ENCODE data around the gene ANKRD18A.
A peak's percentile ranks its signal among the peaks of the same experiment; 100 is the strongest.

The ANKRD18A gene

DNA sequence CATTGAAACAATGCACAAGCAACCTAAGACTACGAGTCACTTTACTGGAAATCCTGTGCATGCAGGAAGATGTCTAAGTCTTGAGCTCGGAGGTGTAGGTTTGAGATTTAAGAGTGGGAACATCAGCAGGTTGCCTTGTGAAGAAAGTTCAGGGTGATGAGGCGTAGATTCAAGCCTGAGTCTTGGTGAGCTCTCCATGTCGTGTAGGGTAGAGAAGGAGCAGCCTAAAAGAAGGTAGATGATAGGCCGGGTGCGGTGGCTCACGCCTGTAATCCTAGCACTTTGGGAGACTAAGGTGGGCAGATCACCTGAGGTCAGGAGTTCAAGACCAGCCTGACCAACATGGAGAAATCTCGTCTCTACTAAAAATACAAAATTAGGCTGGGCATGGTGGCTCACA, 30.2 kb upstream of the ANKRD18A start:
- H3K4me3 ChIP-seq = no peak overlapping the region
- no peak overlapping the region for H3K4me2 ChIP-seq
- peaks cover 0 to 19% (median 14%) of the 10 kb centered on the region in 10 experiments; a peak in 14 of 20 replicates for H3K4me1 ChIP-seq
- H3K27me3 ChIP-seq = no peaks in the 10 kb centered on the region
- no peak overlapping the region for H3K9ac ChIP-seq
- no peaks in the 10 kb centered on the region for H3K36me3 ChIP-seq
- no peaks in the 10 kb centered on the region for H4K20me1 ChIP-seq
- H3K27ac ChIP-seq = no peak overlapping the region
- peaks cover 0 to 10% (median 3%) of the 10 kb centered on the region in 11 experiments; a peak in 5 of 22 replicates for H3K9me3 ChIP-seq (replicated peaks in 1 of 11)
- no peak for TF ChIP-seq Cebpa-rat (IDR thresholded peaks at IDR 0.05)

DNA sequence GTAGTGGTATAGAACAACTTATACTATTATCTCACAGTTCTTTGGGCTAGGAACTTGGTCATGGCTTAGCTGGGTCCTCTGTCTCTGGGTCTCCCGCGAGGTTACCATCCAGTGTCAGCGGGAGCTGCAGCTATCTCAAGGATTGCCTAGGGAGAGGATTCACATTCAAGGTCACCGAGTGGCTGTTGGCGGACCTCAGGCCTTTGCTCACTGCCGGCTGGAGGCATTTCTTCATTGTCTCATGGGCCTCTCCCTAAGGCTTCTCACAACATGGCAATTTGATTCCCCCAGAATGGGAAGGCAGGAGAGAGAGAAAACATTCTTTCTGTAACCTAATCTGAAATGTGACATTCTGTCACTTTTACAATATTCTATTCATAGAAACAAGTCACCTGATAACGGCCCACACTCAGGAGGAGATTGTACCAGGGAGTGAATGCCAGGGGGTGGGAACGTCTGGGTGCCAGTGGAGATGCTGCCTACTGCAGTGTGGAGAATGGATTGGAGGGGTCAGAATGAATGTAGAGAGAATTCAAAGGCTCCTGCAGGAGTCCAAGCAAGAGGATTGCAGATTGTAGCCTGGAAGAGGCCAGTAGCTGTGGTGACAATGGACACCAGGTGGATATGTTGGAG, 29.5 kb upstream of the ANKRD18A start:
- Histone ChIP-seq H3K4me3 (no peak overlapping the region), H3K4me1 (peaks cover 0 to 19% (median 14%) of the 10 kb centered on the region in 10 experiments; a peak in 14 of 20 replicates), H3K27me3 (no peaks in the 10 kb centered on the region), H4K20me1 (no peaks in the 10 kb centered on the region), H3K9me3 (replicated peaks in 1 of 11) (peaks cover 0 to 10% (median 3%) of the 10 kb centered on the region in 11 experiments; a peak in 5 of 22 replicates), H3K36me3 (no peaks in the 10 kb centered on the region), H3K27ac (no peak overlapping the region), H3K4me2 (no peak overlapping the region), H3K9ac (no peak overlapping the region)
- no peak for TF ChIP-seq Cebpa-rat (IDR thresholded peaks at IDR 0.05)

DNA sequence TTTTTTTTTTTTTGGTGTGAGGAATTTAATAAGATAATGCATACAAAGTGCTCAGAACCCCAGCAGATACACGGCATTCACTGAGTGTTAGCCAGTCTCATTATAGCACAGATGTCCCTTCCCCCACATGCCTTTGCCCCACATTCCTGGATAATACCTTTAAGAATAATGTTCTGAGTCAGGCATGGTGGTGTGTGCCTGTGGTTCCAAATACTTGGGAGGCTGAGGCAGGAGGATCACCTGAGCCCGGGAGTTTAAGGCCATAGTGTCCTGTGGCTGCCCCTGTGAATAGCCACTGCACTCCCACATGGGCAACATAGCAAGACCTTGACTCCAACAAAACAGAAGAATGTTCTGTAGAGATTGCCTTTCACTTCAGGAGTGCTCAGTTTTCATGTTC, 24.2 kb upstream of the ANKRD18A start:
- peaks cover 0 to 8% (median 3%) of the 10 kb centered on the region in 11 experiments; a peak in 5 of 22 replicates for H3K9me3 ChIP-seq (replicated peaks in 1 of 11)
- no peaks in the 10 kb centered on the region for H3K36me3 ChIP-seq
- H3K9ac ChIP-seq = no peak overlapping the region
- no peak for TF ChIP-seq Cebpa-rat (IDR thresholded peaks at IDR 0.05)
- H4K20me1 ChIP-seq = no peaks in the 10 kb centered on the region
- H3K4me1 ChIP-seq = peaks cover 10 to 28% (median 25%) of the 10 kb centered on the region in 10 experiments
- peak overlapping the region in 6 of 11 experiments; percentile 76 to 96 (median 83); a peak in 5 of 22 replicates for H3K4me2 ChIP-seq
- H3K27me3 ChIP-seq = no peaks in the 10 kb centered on the region
- H3K4me3 ChIP-seq = no peak overlapping the region
- no peak overlapping the region for H3K27ac ChIP-seq

DNA sequence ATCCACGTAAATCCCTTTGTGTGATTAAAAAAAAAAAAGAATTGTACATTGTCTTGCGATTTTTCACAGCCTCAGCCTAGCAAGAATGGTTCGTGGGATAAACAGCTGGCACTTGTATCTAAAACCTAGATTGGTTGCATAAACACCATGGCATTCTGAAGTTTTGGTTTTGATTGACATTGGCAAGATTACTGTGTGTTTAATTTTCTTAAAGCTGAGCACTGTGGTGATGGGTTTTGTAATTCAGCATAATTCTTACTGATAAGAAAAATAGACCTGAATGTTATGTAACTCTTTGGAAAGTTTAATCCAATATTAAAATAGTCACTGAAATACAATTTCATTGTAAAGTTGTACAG, 23.4 kb upstream of the ANKRD18A start:
- Histone ChIP-seq H3K9ac (peak overlapping the region in 7 of 11 experiments; percentile 4 to 69 (median 64); a peak in 10 of 22 replicates), H3K27ac (peak overlapping the region in 6 of 11 experiments; percentile 16 to 71 (median 61); a peak in 10 of 22 replicates), H4K20me1 (no peaks in the 10 kb centered on the region), H3K27me3 (no peaks in the 10 kb centered on the region), H3K4me2 (peak overlapping the region; percentile 60 to 96 (median 83); a peak in 21 of 22 replicates), H3K36me3 (no peaks in the 10 kb centered on the region), H3K9me3 (replicated peaks in 1 of 11) (peaks cover 0 to 3% (median 0%) of the 10 kb centered on the region in 11 experiments; a peak in 2 of 22 replicates), H3K4me1 (peaks cover 10 to 28% (median 25%) of the 10 kb centered on the region in 10 experiments), H3K4me3 (peak overlapping the region in 4 of 10 experiments; percentile 27 to 55 (median 48); a peak in 4 of 20 replicates)
- TF ChIP-seq Cebpa-rat (IDR thresholded peaks at IDR 0.05) = no peak

DNA sequence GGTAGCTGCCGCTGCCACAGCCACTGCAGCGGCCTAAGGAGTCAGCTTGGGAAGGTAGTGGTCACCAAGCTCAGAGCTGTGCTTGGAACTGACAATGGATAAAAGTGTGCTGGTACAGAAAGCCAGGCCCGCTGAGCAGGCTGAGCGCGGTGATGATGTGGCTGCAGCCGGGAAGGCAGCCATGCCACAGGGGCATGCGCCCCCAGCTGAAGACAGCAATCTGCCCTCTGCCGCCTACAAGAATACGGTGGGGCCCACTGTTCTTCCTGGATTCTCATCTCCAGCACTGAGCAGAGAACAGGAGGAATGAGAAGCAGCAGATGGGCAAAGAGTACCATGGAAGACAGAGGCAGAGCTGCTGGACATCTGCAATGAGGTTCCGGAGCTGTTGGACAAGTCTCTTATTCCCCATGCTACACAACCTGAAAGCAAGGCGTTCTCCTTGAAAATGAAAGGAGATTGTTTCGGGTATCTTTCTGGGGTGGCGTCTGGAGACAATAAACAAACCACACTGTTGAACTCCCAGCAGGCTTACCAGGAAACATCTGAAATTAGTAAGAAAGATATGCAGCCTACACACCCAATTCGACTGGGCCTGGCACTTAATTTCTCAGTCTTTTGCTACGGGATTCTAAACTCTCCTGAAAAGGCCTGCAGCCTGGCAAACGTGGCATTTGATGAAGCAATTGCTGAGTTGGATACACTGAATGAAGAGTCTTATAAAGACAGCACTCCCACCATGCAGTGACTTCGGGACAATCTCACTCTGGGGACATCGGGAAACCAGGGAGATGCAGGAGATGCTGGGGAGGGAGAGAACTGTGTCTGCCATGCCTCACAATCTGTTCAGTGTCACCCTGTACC, 22.8 kb upstream of the ANKRD18A start:
- H3K9ac ChIP-seq = peak overlapping the region in 9 of 11 experiments; percentile 4 to 69 (median 60); a peak in 16 of 22 replicates
- H3K4me2 ChIP-seq = peak overlapping the region; percentile 60 to 96 (median 83)
- peak overlapping the region in 8 of 10 experiments; percentile 27 to 58 (median 48); a peak in 16 of 20 replicates for H3K4me3 ChIP-seq
- H3K27me3 ChIP-seq = no peaks in the 10 kb centered on the region
- no peaks in the 10 kb centered on the region for H3K9me3 ChIP-seq (replicated peaks in 1 of 11)
- TF ChIP-seq Cebpa-rat (IDR thresholded peaks at IDR 0.05) = no peak
- no peaks in the 10 kb centered on the region for H4K20me1 ChIP-seq
- H3K36me3 ChIP-seq = no peaks in the 10 kb centered on the region
- peaks cover 10 to 28% (median 25%) of the 10 kb centered on the region in 10 experiments for H3K4me1 ChIP-seq
- peak overlapping the region in 7 of 11 experiments; percentile 16 to 71 (median 58); a peak in 13 of 22 replicates for H3K27ac ChIP-seq

DNA sequence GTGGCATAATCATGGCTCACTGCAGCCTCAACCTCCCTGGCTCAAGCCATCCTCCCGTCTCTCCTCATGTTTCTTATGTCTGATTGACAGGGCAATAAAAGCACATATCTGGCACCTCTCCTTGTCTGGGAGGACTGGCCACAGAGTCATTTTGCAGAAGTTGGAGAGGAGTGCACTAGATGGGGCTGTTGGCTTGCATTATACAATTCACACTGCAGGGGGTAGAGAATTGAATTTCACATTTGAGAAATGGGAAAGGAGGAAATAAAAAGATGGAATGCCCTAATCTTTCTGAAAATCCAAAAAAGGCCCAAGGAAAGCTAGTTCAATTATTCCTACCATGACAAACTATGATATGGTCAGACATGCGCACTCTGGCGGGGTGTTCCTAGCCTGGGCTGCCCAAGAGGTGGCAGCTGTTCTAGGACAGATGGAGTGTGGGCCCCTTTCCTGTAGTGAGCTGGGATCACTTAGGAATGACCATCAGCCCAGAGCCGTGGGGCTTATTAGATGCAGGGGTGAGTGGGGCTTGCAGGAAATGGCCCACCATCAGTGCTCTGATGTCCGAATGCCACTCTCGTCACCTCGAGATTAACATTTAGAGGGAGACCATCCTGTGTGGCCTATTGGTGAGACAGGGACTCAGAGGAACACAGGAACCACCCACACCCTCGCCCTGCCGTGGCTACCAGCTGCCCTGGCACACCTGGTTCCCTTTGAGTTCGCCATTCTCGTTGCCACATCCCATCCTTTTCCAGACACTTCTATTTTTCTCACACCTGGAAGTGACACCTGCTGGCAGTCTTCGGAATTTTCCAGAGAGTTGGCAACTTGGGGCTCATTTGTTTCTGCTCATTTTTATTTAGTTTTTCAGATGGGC, 21.8 kb upstream of the ANKRD18A start:
- Histone ChIP-seq H3K9ac (peak overlapping the region in 3 of 11 experiments; percentile 65 to 69 (median 66); a peak in 5 of 22 replicates), H4K20me1 (no peaks in the 10 kb centered on the region), H3K9me3 (replicated peaks in 1 of 11) (no peaks in the 10 kb centered on the region), H3K4me3 (peak overlapping the region in 1 of 10 experiments; percentile 58; a peak in 2 of 20 replicates), H3K4me1 (peaks cover 10 to 28% (median 25%) of the 10 kb centered on the region in 10 experiments), H3K4me2 (peak overlapping the region; percentile 60 to 96 (median 83)), H3K36me3 (no peaks in the 10 kb centered on the region), H3K27me3 (no peaks in the 10 kb centered on the region), H3K27ac (peak overlapping the region in 3 of 11 experiments; percentile 58 to 68 (median 64); a peak in 6 of 22 replicates)
- TF ChIP-seq Cebpa-rat (IDR thresholded peaks at IDR 0.05) = no peak

DNA sequence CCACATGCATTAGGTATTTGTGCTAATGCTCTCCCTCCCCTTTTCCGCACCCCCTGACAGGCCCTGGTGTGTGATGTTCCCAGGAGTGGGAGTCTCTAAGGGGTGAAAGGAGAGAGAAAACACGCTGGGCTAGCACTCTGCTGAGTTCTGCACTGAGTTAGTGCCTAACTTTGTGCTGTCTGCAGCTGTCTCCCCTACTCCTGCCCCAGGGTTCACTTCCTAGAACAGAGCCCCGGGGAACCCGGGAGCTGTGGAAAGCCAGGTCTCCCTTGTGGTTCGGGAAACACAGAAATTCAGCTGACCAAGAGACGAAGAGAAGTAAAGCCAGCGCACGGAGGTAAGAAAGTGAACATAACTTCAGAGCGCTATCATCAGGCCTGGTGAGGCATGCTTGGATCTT, 20.7 kb upstream of the ANKRD18A start:
- Histone ChIP-seq H3K36me3 (no peaks in the 10 kb centered on the region), H3K9me3 (replicated peaks in 1 of 11) (no peaks in the 10 kb centered on the region), H3K4me1 (peaks cover 10 to 28% (median 25%) of the 10 kb centered on the region in 10 experiments), H3K9ac (no peak overlapping the region), H3K4me3 (no peak overlapping the region), H3K27me3 (no peaks in the 10 kb centered on the region), H3K4me2 (no peak overlapping the region), H3K27ac (no peak overlapping the region), H4K20me1 (no peaks in the 10 kb centered on the region)
- TF ChIP-seq Cebpa-rat (IDR thresholded peaks at IDR 0.05) = no peak

DNA sequence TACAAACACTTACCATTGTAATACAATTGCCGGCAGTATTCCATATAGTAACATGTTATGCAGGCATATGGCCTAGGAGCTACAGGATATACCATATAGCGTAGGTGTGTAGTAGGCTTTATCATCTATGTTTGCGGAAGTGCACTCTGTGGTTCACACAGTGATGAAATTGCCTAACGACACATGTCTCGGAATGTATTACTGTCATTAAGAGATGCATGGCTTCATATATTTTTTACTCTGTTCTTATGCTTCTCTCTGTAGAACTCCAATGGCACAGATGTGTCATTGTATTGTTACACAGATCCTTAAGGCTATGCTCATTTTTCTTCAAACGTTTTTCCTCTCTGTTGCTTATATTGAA, 19.2 kb upstream of the ANKRD18A start:
- no peak overlapping the region for H3K27ac ChIP-seq
- no peaks in the 10 kb centered on the region for H3K36me3 ChIP-seq
- no peak overlapping the region for H3K4me3 ChIP-seq
- H3K4me1 ChIP-seq = peaks cover 10 to 26% (median 23%) of the 10 kb centered on the region in 10 experiments
- no peak overlapping the region for H3K4me2 ChIP-seq
- H4K20me1 ChIP-seq = no peaks in the 10 kb centered on the region
- no peak for TF ChIP-seq Cebpa-rat (IDR thresholded peaks at IDR 0.05)
- no peaks in the 10 kb centered on the region for H3K27me3 ChIP-seq
- H3K9me3 ChIP-seq (replicated peaks in 1 of 11) = no peaks in the 10 kb centered on the region
- H3K9ac ChIP-seq = no peak overlapping the region

All from BLaER1 treated with 17β-estradiol and CSF1 and Interleukin-3, amounts not matched to agents 10 nM and 100 nM (cell line).